OCI-LY3 (cell line): ENCODE measurements around the gene TMX3.

Experiments
- EZH2phosphoT487 ChIP-seq: fragments of 200-600 bp; shearing (Covaris generic); IDR thresholded peaks from 2 replicates; pipeline ENCODE4 v1.6.1; 2018; ENCODE audit warnings: antibody characterized with exemption, mixed run types, low read depth
- TF ChIP-seq, protein P1 (sequence below): fragments of 200-600, 300-600 bp; sonication (generic); IDR thresholded peaks from 2 replicates; pipeline ENCODE4 v1.5.1; 2014; ENCODE audit warnings: antibody characterized with exemption, low read length, low read depth

DNA sequence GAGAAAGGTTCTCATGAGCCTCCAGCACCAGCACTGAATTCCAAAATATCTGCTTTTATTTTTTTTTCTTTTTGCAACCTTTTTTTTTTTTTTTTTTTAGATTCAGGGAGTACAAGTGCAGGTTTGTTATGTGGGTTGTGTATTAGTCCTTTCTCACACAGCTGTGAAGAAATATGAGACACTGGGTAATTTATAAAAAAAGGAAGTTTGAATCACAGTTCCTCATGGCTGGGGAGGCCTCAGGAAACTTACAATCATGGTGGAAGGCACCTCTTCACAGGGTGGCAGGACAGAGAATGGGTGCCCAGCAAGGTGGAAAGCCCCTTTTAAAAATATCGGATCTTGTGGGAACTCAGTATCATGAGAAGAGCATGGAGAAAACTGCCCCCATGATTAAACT is 7.9 kb upstream of the TMX3 start:
- TF ChIP-seq, protein P1, sequence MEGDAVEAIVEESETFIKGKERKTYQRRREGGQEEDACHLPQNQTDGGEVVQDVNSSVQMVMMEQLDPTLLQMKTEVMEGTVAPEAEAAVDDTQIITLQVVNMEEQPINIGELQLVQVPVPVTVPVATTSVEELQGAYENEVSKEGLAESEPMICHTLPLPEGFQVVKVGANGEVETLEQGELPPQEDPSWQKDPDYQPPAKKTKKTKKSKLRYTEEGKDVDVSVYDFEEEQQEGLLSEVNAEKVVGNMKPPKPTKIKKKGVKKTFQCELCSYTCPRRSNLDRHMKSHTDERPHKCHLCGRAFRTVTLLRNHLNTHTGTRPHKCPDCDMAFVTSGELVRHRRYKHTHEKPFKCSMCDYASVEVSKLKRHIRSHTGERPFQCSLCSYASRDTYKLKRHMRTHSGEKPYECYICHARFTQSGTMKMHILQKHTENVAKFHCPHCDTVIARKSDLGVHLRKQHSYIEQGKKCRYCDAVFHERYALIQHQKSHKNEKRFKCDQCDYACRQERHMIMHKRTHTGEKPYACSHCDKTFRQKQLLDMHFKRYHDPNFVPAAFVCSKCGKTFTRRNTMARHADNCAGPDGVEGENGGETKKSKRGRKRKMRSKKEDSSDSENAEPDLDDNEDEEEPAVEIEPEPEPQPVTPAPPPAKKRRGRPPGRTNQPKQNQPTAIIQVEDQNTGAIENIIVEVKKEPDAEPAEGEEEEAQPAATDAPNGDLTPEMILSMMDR = no peak
- TF ChIP-seq EZH2phosphoT487 = no peak
